Skin of body (tissue), 2 donors: ENCODE data around the gene IL1RAPL1. TPM values are rescaled to one million over a fixed set of nuclear protein-coding genes. Genes with fewer than 3 reads are reported as not detected.
"Not testable (repeated sequence)": the region's sequence is repeated elsewhere in the genome, so short reads cannot be mapped to it uniquely, and the experiment has no call there.

ENCODE experiments used
- DNase-seq: peaks from one replicate; lab custom pipeline; 2025; lab: John Stamatoyannopoulos, UW
- total RNA-seq: library from RNA; depleted of rRNA; stranded (reverse); fragments of >200 nt; gene quantifications from one replicate; pipeline ENCODE4 v1.2.3, GENCODE V29; 2014

The IL1RAPL1 gene
- total RNA-seq, 1 donor from 2014 or later = 3.3 TPM

DNA sequence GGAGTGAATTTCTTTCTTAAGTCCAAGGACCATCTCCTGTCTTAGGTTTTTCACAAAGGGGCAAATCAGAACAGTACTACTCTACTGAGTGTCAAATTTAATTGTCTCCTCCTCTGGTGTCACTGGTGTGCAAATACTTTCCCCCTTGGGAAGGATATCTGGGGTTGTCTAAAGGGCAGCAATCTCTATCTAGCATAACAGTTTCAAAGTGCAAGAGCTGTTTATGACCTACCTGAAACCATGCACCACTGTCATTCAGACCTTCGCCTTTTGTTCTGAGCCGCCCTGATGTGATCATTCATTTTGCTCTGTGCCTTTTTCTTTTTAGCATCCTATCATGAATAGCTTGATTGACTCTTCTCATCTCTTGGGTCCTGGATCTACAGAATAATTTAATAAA, 39.3 kb downstream of the IL1RAPL1 start:
- DNase-seq = no peak

DNA sequence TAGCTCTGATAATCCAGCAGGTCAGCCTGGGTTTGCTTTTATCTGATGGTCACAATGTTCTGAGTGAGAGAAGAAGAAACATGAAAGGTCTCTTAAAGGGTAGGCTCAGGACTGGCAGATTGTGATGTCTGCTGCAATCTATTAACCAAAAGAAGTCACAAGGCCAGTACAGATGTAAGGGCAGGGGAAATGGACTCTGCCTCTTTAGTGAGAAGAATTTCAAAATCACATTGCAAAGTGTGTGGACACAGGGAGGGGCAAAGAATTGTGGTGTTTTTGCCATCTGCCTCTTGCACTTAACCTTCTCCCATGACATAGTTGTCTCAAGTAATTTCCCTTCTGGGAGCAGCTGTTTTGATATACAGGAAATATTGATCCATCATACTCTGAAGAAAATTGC, 40.9 kb downstream of the IL1RAPL1 start:
- no peak for DNase-seq

DNA sequence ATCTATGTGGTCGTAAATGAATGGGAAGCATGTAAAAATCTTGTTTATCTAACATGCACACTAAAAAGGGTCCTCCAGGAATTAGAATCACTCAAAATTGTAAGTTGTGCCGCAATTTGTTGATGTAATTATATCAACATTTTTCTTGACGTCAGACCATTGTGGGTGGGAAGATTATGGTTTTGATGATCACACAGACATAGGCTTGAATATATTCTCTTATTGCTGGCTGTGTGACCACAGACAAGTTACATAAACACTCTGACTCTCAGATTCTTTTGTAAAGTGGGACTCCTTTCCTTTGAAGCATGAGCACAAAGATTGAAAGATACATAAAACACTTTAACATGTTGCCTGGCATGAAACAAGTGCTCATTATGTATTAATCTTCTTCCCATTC, 51.5 kb downstream of the IL1RAPL1 start:
- no peak for DNase-seq

DNA sequence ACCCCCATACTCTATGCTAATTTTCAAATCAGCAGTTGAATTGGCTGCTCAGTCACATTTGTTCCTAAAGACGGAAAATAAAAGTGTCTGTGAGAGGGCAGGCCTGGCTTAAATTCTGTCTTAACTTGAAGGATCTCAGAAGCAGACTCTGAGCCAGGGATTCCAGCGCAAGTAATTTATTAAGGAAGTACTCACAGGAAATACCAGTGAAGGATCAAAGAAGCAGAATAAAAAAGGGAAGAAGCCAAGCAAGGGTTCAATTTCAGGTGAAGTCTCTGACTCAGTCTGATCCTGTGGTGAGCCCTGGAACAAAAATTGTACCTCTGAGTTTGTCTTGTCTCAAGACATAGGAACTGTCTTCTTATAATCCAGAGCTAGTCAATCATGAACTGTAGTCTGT, 52.2 kb downstream of the IL1RAPL1 start:
- no peak for DNase-seq

GRCh38 chrX:28649541-28649940, 62.3 kb downstream of the IL1RAPL1 start:
- no peak for DNase-seq

- no peak for DNase-seq
Measured at GRCh38 chrX:28651186-28651585, 63.9 kb downstream of the IL1RAPL1 start.

DNA sequence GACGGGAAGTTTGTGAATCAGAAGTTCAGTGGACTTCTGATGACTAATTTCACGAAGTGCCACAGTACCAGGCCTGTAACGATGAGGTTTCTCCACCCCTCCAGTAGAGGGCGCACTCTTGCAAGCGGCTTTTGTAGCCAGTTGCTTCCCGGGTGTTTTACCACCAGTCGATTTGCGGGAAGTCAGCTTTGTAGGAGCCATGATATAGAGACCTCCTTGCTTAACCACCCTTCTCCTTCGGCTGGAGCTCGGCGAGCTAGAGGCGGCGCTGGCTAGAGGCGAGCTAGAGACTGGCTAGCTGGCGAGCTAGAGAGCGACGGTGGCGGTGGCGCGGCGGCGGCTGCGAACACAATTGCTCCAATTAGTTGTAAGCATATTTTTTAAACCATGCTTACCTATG, 72.0 kb downstream of the IL1RAPL1 start:
- no peak for DNase-seq

DNA sequence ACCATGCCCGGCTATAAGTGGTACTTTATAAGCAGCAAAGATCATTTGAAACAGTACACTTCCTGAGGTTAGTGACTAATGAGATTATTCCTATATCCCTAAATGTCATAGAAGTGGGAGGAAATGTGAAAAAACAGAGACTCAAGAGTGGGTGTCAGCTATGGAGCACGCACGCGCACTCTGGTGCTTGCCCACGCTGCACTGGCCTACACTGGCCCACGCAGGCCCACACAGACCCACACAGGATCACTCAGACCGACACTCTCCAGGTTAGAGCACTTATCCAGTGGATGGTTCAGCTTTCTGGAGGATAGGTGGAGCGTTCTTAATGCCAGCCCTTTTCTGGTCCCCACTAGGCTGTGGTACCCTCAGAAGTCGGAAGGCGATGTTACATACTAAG, 78.5 kb downstream of the IL1RAPL1 start:
- no peak for DNase-seq

DNA sequence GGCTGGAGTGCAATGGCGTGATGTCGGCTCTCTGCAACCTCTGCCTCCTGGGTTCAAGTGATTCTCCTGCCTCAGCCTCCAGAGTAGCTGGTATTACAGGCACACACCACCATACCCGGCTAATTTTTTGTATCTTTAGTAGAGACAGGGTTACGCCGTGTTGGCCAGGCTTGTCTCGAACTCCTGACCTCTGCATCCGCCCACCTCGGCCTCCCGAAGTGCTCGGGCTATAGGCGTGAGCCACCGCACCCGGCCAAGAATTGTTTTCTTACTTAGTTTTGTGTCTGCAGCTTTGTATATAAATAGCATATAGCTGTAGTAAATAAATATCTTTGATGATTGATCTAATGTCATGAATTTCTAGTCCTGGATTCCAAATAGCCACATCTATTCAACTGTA, 81.1 kb downstream of the IL1RAPL1 start:
- DNase-seq = no peak

DNA sequence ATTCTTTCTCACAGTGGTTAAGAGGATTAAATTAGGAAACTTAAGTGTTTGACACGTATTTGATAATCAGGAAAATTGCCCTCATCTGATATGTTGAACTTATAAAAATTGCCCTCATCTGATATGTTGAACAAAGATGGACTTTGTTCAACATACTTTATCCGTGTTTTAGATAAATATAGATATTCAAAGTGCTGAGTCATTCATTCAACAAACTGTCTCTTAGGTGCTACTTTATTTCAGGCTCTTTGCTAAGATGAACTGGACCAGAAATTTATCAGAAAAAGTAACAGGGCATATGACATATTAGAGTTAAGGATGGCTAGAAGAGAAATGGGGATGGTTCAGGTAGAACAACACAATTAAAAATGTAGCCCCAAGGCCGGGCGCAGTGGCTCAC, 81.7 kb downstream of the IL1RAPL1 start:
- DNase-seq = no peak

- DNase-seq = no peak
Measured at GRCh38 chrX:28670074-28670473, 82.8 kb downstream of the IL1RAPL1 start.

GRCh38 chrX:28675173-28675572, 87.9 kb downstream of the IL1RAPL1 start:
- DNase-seq = no peak

GRCh38 chrX:28693101-28693500, 105.9 kb downstream of the IL1RAPL1 start:
- DNase-seq = peak; percentile 1

DNA sequence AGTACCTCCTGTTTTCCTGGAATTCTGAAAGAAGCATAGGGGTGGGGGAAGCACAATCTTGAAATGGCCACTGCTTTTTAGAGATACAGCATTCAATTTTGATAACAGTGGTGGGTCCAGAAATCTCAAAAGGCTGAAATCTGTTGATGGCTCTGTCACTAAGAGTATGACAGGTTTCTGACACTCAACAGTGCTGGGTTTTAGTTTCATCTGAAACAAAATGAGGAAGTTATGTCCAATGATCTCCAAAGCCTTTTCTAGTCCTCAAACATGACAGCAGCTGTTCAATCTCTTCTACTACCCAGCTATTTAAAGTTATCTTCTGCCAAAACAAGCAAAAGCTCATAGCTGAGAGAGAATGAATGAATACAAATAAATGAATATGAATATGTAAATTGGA, 110.5 kb downstream of the IL1RAPL1 start:
- DNase-seq = no peak

- DNase-seq = no peak
Measured at GRCh38 chrX:28701222-28701621, 114.0 kb downstream of the IL1RAPL1 start.

- no peak for DNase-seq
Measured at GRCh38 chrX:28706964-28707363, 119.7 kb downstream of the IL1RAPL1 start.

GRCh38 chrX:28709421-28709820, 122.2 kb downstream of the IL1RAPL1 start:
- no peak for DNase-seq

- no peak for DNase-seq
Measured at GRCh38 chrX:28717864-28718263, 130.6 kb downstream of the IL1RAPL1 start.

GRCh38 chrX:28718450-28718849, 131.2 kb downstream of the IL1RAPL1 start:
- DNase-seq = no peak

DNA sequence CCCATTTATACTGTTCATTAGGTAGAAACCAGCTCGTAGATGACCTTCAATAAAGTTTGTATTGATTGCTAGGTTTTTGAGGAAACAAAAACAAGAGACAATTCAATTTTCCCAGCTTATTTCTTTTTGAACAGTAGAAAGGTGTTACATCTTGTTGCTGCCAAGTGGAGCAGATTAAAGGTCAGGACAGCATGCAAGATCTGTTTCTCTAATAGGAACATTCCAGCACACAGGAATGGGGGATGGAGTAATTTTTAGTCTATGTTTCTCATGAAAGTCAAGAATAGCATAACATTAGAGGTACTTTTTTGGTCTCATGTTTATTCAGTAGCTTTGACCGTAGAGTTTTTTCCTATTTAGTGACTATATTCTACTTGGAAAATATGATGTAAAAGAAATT, 132.4 kb downstream of the IL1RAPL1 start:
- DNase-seq = no peak

DNA sequence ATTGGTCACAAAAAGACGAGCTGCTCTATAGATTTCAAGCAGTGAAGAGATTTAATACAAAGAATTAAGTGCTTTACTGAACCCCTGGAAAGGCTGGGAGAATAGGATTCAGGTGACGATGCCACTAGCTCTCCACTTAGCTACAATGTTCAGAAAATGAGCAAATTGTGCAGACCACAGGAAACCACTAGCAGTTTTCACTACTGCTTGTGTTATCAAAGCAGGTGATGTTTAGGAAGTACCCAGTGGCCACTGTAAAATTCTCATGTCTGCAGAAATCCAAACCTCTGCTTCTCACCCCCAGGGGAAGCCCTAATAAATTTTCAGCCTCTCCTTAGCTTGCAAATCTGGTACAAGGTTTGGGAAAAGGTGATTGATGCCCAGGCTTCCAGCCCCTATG, 165.1 kb downstream of the IL1RAPL1 start:
- DNase-seq = no peak

DNA sequence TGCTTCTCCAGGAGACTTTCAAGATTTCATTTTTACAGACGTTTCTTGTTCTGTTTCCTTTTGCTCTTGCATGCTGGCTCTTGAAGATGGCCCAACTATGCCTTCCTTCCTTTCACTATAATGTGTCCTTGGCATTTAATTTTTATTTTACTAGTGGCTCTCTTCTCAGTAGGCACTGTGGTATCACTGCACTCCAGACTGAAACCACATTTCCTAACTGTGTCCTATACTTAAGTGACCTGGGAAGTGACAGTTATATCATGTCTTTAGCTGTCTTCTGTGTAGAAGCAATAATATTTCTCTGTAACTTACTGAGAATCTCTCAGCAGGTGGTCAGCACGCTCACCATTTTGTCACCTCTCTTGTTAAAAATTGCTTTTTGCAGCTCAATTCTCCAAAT, 168.9 kb downstream of the IL1RAPL1 start:
- no peak for DNase-seq

GRCh38 chrX:28756647-28757046, 169.4 kb downstream of the IL1RAPL1 start:
- no peak for DNase-seq

- no peak for DNase-seq
Measured at GRCh38 chrX:28757290-28757689, 170.0 kb downstream of the IL1RAPL1 start.

- not testable (repeated sequence) for DNase-seq
Measured at GRCh38 chrX:28766561-28766960, 179.3 kb downstream of the IL1RAPL1 start.
